OCI-LY1 (cell line): Measurements from ENCODE around the gene FAM78A.

ENCODE experiments used
- H2AFZ ChIP-seq: fragments of 200-600 bp; sonication (generic), shearing (Covaris generic); 2 replicates; pipeline ENCODE4 v1.6.0; 2014; ENCODE audit warnings: antibody characterized with exemption, mild to moderate bottlenecking, low read length
- H3F3A ChIP-seq: fragments of 200-600 bp; sonication (generic), shearing (Covaris generic); 2 replicates; pipeline ENCODE4 v1.6.0; 2014; ENCODE audit warnings: mild to moderate bottlenecking, antibody characterized with exemption, low read length, moderate library complexity; ENCODE audit not compliant: insufficient read depth
- H3K27ac ChIP-seq: fragments of 200-600 bp; sonication (generic); 2 replicates; pipeline ENCODE4 v1.5.1; 2014; ENCODE audit warnings: low read length, mixed run types, mild to moderate bottlenecking, low read depth; ENCODE audit not compliant: poor library complexity, severe bottlenecking
- H3K27me3 ChIP-seq: fragments of 200-600 bp; sonication (generic); 2 replicates; pipeline ENCODE4 v1.6.0; 2014; ENCODE audit warnings: antibody characterized with exemption, mild to moderate bottlenecking, low read length, moderate library complexity; ENCODE audit not compliant: insufficient read depth
- H3K36me3 ChIP-seq: fragments of 200-600 bp; sonication (generic); 2 replicates; pipeline ENCODE4 v1.6.1; 2014; ENCODE audit warnings: mild to moderate bottlenecking, antibody characterized with exemption, low read length, moderate library complexity, mixed read lengths; ENCODE audit not compliant: insufficient read depth
- H3K4me1 ChIP-seq: fragments of 200-600 bp; sonication (generic); 2 replicates; pipeline ENCODE4 v1.5.1; 2014; ENCODE audit warnings: mild to moderate bottlenecking, low read length, moderate library complexity; ENCODE audit not compliant: insufficient read depth, severe bottlenecking
- H3K4me2 ChIP-seq: fragments of 200-600 bp; sonication (generic), shearing (Covaris generic); 2 replicates; pipeline ENCODE4 v1.6.1; 2014; ENCODE audit warnings: low read length
- H3K4me3 ChIP-seq: fragments of 200-600 bp; sonication (generic); 2 replicates; pipeline ENCODE4 v1.5.1; 2014; ENCODE audit warnings: low read length, low read depth, mild to moderate bottlenecking, mixed read lengths; ENCODE audit not compliant: poor library complexity, severe bottlenecking
- H3K79me2 ChIP-seq: fragments of 200-600 bp; shearing (Covaris generic); 2 replicates; pipeline ENCODE4 v1.6.1; 2016; ENCODE audit warnings: mixed run types, low read length, mixed read lengths; ENCODE audit not compliant: insufficient read depth
- H3K9ac ChIP-seq: fragments of 200-600 bp; sonication (generic), shearing (Covaris generic); 2 replicates; pipeline ENCODE4 v1.6.1; 2014; ENCODE audit warnings: mild to moderate bottlenecking, low read length, mixed read lengths
- H3K9me2 ChIP-seq: fragments of 200-600 bp; sonication (generic), shearing (Covaris generic); 2 replicates; pipeline ENCODE4 v1.6.1; 2014; ENCODE audit warnings: low read depth, mild to moderate bottlenecking, low read length, mixed read lengths
- H3K9me3 ChIP-seq: fragments of 200-600 bp; shearing (Covaris generic); 2 replicates; pipeline ENCODE4 v1.6.1; 2014; ENCODE audit warnings: low read length, mixed read lengths
- H4K20me1 ChIP-seq: fragments of 200-600 bp; sonication (generic), shearing (Covaris generic); 2 replicates; pipeline ENCODE4 v1.6.0; 2016; ENCODE audit warnings: mild to moderate bottlenecking, low read length; ENCODE audit not compliant: insufficient read depth
- CTCF ChIP-seq: fragments of 200-600 bp; sonication (generic), shearing (Covaris generic); IDR thresholded peaks from 2 replicates; pipeline ENCODE4 v1.5.1; 2017; ENCODE audit warnings: mild to moderate bottlenecking, antibody characterized with exemption, low read length, moderate library complexity, mixed read lengths
- EZH2 ChIP-seq: fragments of 200-600 bp; sonication (generic), shearing (Covaris generic); IDR thresholded peaks from 2 replicates; pipeline ENCODE4 v1.8.0; 2017; ENCODE audit warnings: borderline replicate concordance, mixed run types, mild to moderate bottlenecking, antibody characterized with exemption, low read length, moderate library complexity, mixed read lengths

FAM78A gene

GRCh38 chr9:131237931-131238401, 38.3 kb downstream of the FAM78A start:
- Histone ChIP-seq H3K9ac (peak overlapping the region; percentile 50), H4K20me1 (no peaks in the 10 kb centered on the region), H3F3A (no peaks in the 10 kb centered on the region), H3K4me3 (peak overlapping the region; percentile 26), H3K4me2 (peak overlapping the region; percentile 59), H3K27ac (peak overlapping the region; percentile 65), H3K36me3 (peaks cover 16% of the 10 kb centered on the region), H3K9me3 (no peaks in the 10 kb centered on the region), H3K27me3 (no peaks in the 10 kb centered on the region), H3K79me2 (no peaks in the 10 kb centered on the region), H2AFZ (peak overlapping the region; percentile 91; the same call in 1 of the 2 replicates), H3K9me2 (no peaks in the 10 kb centered on the region), H3K4me1 (peaks cover 15% of the 10 kb centered on the region)
- TF ChIP-seq CTCF (no peak), EZH2 (no peak)

GRCh38 chr9:131237291-131237690, 39.0 kb downstream of the FAM78A start:
- H3K4me1 ChIP-seq = peaks cover 15% of the 10 kb centered on the region
- H3K9ac ChIP-seq = no peak overlapping the region
- no peak overlapping the region for H3K4me3 ChIP-seq
- no peak overlapping the region for H3K4me2 ChIP-seq
- no peaks in the 10 kb centered on the region for H4K20me1 ChIP-seq
- H2AFZ ChIP-seq = no peak overlapping the region
- H3F3A ChIP-seq = no peaks in the 10 kb centered on the region
- no peaks in the 10 kb centered on the region for H3K9me3 ChIP-seq
- peaks cover 20% of the 10 kb centered on the region for H3K36me3 ChIP-seq
- H3K27me3 ChIP-seq = no peaks in the 10 kb centered on the region
- TF ChIP-seq CTCF (no peak), EZH2 (no peak)
- no peaks in the 10 kb centered on the region for H3K79me2 ChIP-seq
- no peak overlapping the region for H3K27ac ChIP-seq
- H3K9me2 ChIP-seq = no peaks in the 10 kb centered on the region

- H2AFZ ChIP-seq = no peak overlapping the region
- TF ChIP-seq CTCF = no peak
- TF ChIP-seq EZH2 = no peak
- no peak overlapping the region for H3K27ac ChIP-seq
- no peak overlapping the region for H3K4me2 ChIP-seq
- no peak overlapping the region for H3K9ac ChIP-seq
- H3F3A ChIP-seq = no peaks in the 10 kb centered on the region
- H4K20me1 ChIP-seq = no peaks in the 10 kb centered on the region
- peaks cover 25% of the 10 kb centered on the region for H3K36me3 ChIP-seq
- no peak overlapping the region for H3K4me3 ChIP-seq
- peaks cover 15% of the 10 kb centered on the region for H3K4me1 ChIP-seq
- H3K79me2 ChIP-seq = no peaks in the 10 kb centered on the region
- no peaks in the 10 kb centered on the region for H3K9me3 ChIP-seq
- no peaks in the 10 kb centered on the region for H3K27me3 ChIP-seq
- no peaks in the 10 kb centered on the region for H3K9me2 ChIP-seq
Observed at GRCh38 chr9:131236761-131237160, 39.5 kb downstream of the FAM78A start.
